HCT116 (cell line): ENCODE data around the gene NPLOC4. TPM values are rescaled to one million over a fixed set of nuclear protein-coding genes. Genes with fewer than 3 reads are reported as not detected.

Experiments
- ATAC-seq: fragments of 200-7000 bp; cut with Tn5 transposase; 2 replicates; pipeline ENCODE4 v1.9.1; 2020; ENCODE audit warnings: mild to moderate bottlenecking, moderate library complexity
- BruUV-seq: library from RNA; stranded (reverse); fragments of 400-500 nt; replicated peaks from 2 replicates; lab custom pipeline; 2021; lab: Mats Ljungman, UMichigan
- CTCF ChIA-PET: fragments of 300-600 bp; sonication (Branson Sonifier 250); formaldehyde crosslinking; loops from one replicate; lab custom pipeline; 2021; ENCODE audit warnings: antibody characterized with exemption; lab: Charles Lee
- POLR2A ChIA-PET: fragments of 300-600, 350-600 bp; sonication (Branson Sonifier 250); formaldehyde crosslinking; loops from one replicate; lab custom pipeline; 2021; ENCODE audit warnings: antibody characterized with exemption; lab: Charles Lee
- RAD21 ChIA-PET, 2 experiments: fragments of 300-600 bp; sonication (Branson Sonifier 250); formaldehyde crosslinking; loops; one replicate each; lab custom pipeline; 2023; ENCODE audit warnings: low total read pairs in 2 of 2; ENCODE audit not compliant: uncharacterized antibody in 2 of 2, unreplicated experiment in 2 of 2, low non-redundant PET in 1 of 2; lab: Charles Lee
- DNase-seq: peaks from one replicate; pipeline ENCODE4 v3.0.0-alpha.2; 2010; ENCODE audit warnings: low read depth, low spot score
- H2AFZ ChIP-seq: fragments of 200-600 bp; shearing (Covaris generic), sonication (generic); 2 replicates; pipeline ENCODE4 v1.6.1; 2017; ENCODE audit warnings: low read depth, mixed run types, mixed read lengths, antibody characterized with exemption, low read length; ENCODE audit not compliant: poor library complexity, severe bottlenecking
- H3K27ac ChIP-seq: 2 replicates; pipeline ENCODE4 v1.5.1; 2012; ENCODE audit warnings: low read depth, low read length
- H3K27me3 ChIP-seq: fragments of 200-600 bp; sonication (generic); 2 replicates; pipeline ENCODE4 v1.6.1; 2016; ENCODE audit warnings: mixed run types, low read length, mixed read lengths; ENCODE audit not compliant: insufficient read depth
- H3K36me3 ChIP-seq, 2 experiments: fragments of 200-500 bp in 1 of 2; fragments of 200-600 bp in 1 of 2; sonication (Bioruptor generic) in 1 of 2; sonication (generic) in 1 of 2; 2 replicates each; pipeline versions ENCODE4 v1.5.1 to v1.6.1; 2014 to 2016; ENCODE audit warnings: low read length in 2 of 2, inconsistent platforms in 1 of 2, mixed read lengths in 1 of 2, mixed run types in 1 of 2; ENCODE audit not compliant: insufficient read depth in 2 of 2, control insufficient read depth in 1 of 2
- H3K4me1 ChIP-seq, 2 experiments: fragments of 200-600 bp in 1 of 2; sonication (generic) in 1 of 2; 2 replicates each; pipeline versions ENCODE4 v1.5.1 to v1.6.1; 2012 to 2017; ENCODE audit warnings: low read length in 2 of 2, inconsistent platforms in 1 of 2, mild to moderate bottlenecking in 1 of 2, mixed read lengths in 1 of 2, mixed run types in 1 of 2, moderate library complexity in 1 of 2; ENCODE audit not compliant: insufficient read depth in 2 of 2, control insufficient read depth in 1 of 2
- H3K4me2 ChIP-seq: fragments of 200-600 bp; sonication (generic); 2 replicates; pipeline ENCODE4 v1.6.1; 2017; ENCODE audit warnings: mixed run types, low read length, mixed read lengths
- H3K4me3 ChIP-seq, 2 experiments: fragments of 200-600 bp in 1 of 2; sonication (generic) in 1 of 2; replicated peaks in 1 of 2; 2 replicates each; pipeline ENCODE4 v1.5.1; 2011 to 2016; ENCODE audit warnings: low read length in 2 of 2, control low read depth in 1 of 2, low read depth in 1 of 2, mild to moderate bottlenecking in 1 of 2, mixed read lengths in 1 of 2, mixed run types in 1 of 2
- H3K79me2 ChIP-seq: fragments of 200-600 bp; sonication (generic); 2 replicates; pipeline ENCODE4 v1.6.1; 2017; ENCODE audit warnings: mild to moderate bottlenecking, mixed run types, low read length, moderate library complexity, mixed read lengths; ENCODE audit not compliant: insufficient read depth
- H3K9ac ChIP-seq: fragments of 200-600 bp; sonication (generic); 2 replicates; pipeline ENCODE4 v1.6.1; 2016; ENCODE audit warnings: low read length, mixed read lengths
- H3K9me2 ChIP-seq: fragments of 200-600 bp; sonication (generic), shearing (Covaris generic); 2 replicates; pipeline ENCODE4 v1.6.1; 2017; ENCODE audit warnings: mixed run types, mild to moderate bottlenecking, moderate library complexity; ENCODE audit not compliant: insufficient read depth
- H3K9me3 ChIP-seq, 2 experiments: fragments of 200-500 bp in 1 of 2; fragments of 200-600 bp in 1 of 2; sonication (Bioruptor generic) in 1 of 2; sonication (generic) in 1 of 2; 2 replicates each; pipeline ENCODE4 v1.6.1; 2014 to 2017; ENCODE audit warnings: low read length in 2 of 2, mixed read lengths in 2 of 2, inconsistent platforms in 1 of 2, low read depth in 1 of 2, mild to moderate bottlenecking in 1 of 2, mixed run types in 1 of 2, moderate library complexity in 1 of 2; ENCODE audit not compliant: control insufficient read depth in 1 of 2, insufficient read depth in 1 of 2
- H4K20me1 ChIP-seq: fragments of 200-600 bp; sonication (generic), shearing (Covaris generic); 2 replicates; pipeline ENCODE4 v1.6.1; 2017; ENCODE audit warnings: mixed run types, mild to moderate bottlenecking, moderate library complexity; ENCODE audit not compliant: insufficient read depth
- CTCF ChIP-seq, 3 experiments: fragments of 200-600 bp in 1 of 3; sonication (generic) in 1 of 3; IDR thresholded peaks in 2 of 3; conservative IDR thresholded peaks in 1 of 3; 2 replicates each; pipeline ENCODE4 v1.5.1; 2012 to 2017; ENCODE audit warnings: low read depth in 2 of 3, low read length in 2 of 3, antibody characterized with exemption in 1 of 3, borderline replicate concordance in 1 of 3, control low read depth in 1 of 3, mild to moderate bottlenecking in 1 of 3, mixed read lengths in 1 of 3, mixed run types in 1 of 3, moderate library complexity in 1 of 3; ENCODE audit not compliant: insufficient read depth in 1 of 3
- EGR1 ChIP-seq: IDR thresholded peaks from 2 replicates; pipeline ENCODE4 v1.6.1; 2012; ENCODE audit warnings: low read depth
- EZH2 ChIP-seq: fragments of 200-600 bp; sonication (generic); IDR thresholded peaks from 2 replicates; pipeline ENCODE4 v1.6.1; 2017; ENCODE audit warnings: antibody characterized with exemption, mixed run types
- FOSL1 ChIP-seq: IDR thresholded peaks from 2 replicates; pipeline ENCODE4 v1.6.1; 2012; ENCODE audit warnings: low read depth
- JUND ChIP-seq: IDR thresholded peaks from 2 replicates; pipeline ENCODE4 v1.6.1; 2012
- POLR2A ChIP-seq: IDR thresholded peaks from 2 replicates; pipeline ENCODE4 v1.7.0; 2011; ENCODE audit warnings: borderline replicate concordance; ENCODE audit not compliant: insufficient read depth, insufficient read length; ENCODE audit errors: extremely low read depth
- POLR2AphosphoS5 ChIP-seq: IDR thresholded peaks from 2 replicates; pipeline ENCODE4 v1.6.1; 2011; ENCODE audit warnings: mild to moderate bottlenecking, low read depth, low read length, moderate library complexity
- SIN3A ChIP-seq: IDR thresholded peaks from 2 replicates; pipeline ENCODE4 v1.6.1; 2012; ENCODE audit warnings: low read depth
- SRF ChIP-seq: IDR thresholded peaks from 2 replicates; pipeline ENCODE4 v1.6.1; 2012; ENCODE audit warnings: low read depth
- ZBTB33 ChIP-seq: IDR thresholded peaks from 2 replicates; pipeline ENCODE4 v1.6.1; 2011; ENCODE audit warnings: mild to moderate bottlenecking, low read length, moderate library complexity; ENCODE audit not compliant: insufficient replicate concordance; ENCODE audit errors: extremely low read depth
- ZFX ChIP-seq: fragments of 450-650 bp; IDR thresholded peaks from 2 replicates; pipeline ENCODE4 v1.6.1; 2017
- ZNF274 ChIP-seq: fragments of 200-500 bp; sonication (Bioruptor generic); IDR thresholded peaks from 2 replicates; pipeline ENCODE4 v1.6.1; 2014; ENCODE audit warnings: mild to moderate bottlenecking, low read depth, low read length, inconsistent platforms
- intact Hi-C: fragments of 100-400 bp; cut with micrococcal nuclease; formaldehyde crosslinking; loops from 2 replicates; pipeline ENCODE4 v1.10.0; 2022
- total RNA-seq: library from RNA; stranded (reverse); gene quantifications from one replicate; pipeline ENCODE4 v1.2.1, GENCODE V29; 2021; ENCODE audit not compliant: unreplicated experiment

Gene NPLOC4
- total RNA-seq, 1 experiment from 2014 or later, result 137 TPM

- intact Hi-C loops, result loop anchor here (1.0 to 2.0 kb wide), 2 partner anchors 15 to 20 kb away; partner anchors contain the start of gene MRPL12
- TF ChIP-seq ZNF274 (no peak), ZFX (no peak), JUND (no peak), ZBTB33 (no peak), EGR1 (no peak), CTCF (IDR thresholded peaks at IDR 0.05 in 2 of 3, conservative IDR thresholded peaks at IDR 0.05 in 1 of 3; ENCODE audit: borderline replicate concordance in 1 of 3, insufficient read depth in 1 of 3, low read depth in 2 of 3, low read length in 2 of 3) (no peak), SIN3A (no peak), POLR2AphosphoS5 (no peak), SRF (no peak), POLR2A (no peak), FOSL1 (no peak), EZH2 (no peak)
- POLR2A ChIA-PET, result interaction anchor here (1.1 to 4.4 kb wide), 5 partner anchors 17 to 164 kb away, joined by 3 to 33 read pairs (median 6); partner anchors contain the start of genes CCDC137, MRPL12 and OXLD1
Measured at GRCh38 chr17:81682565-81683207, 45.8 kb upstream of the NPLOC4 start.

More at GRCh38 chr17:81682565-81683207, 45.8 kb upstream of the NPLOC4 start:
- DNase-seq, result no peak
- Histone ChIP-seq H3K9me3 (no peaks in the 10 kb centered on the region), H3K4me1 (peaks cover 18 to 23% of the 10 kb centered on the region in 2 experiments), H3K36me3 (peaks cover 10 to 29% of the 10 kb centered on the region in 2 experiments), H3K79me2 (peaks cover 61% of the 10 kb centered on the region), H4K20me1 (peaks cover 6% of the 10 kb centered on the region; the same call in 1 of the 2 replicates), H3K27ac (peak overlapping the region; percentile 92), H3K9me2 (no peaks in the 10 kb centered on the region), H2AFZ (no peak overlapping the region), H3K4me2 (peak overlapping the region; percentile 96), H3K9ac (peak overlapping the region; percentile 85), H3K4me3 (peak overlapping the region; percentile 86 to 99), H3K27me3 (no peaks in the 10 kb centered on the region)
- BruUV-seq, result no TSS peak
- ChIA-PET RAD21 (interaction anchor here (1.2 kb wide), 2 partner anchors 19 to 20 kb away, joined by 4 read pairs; partner anchors contain the start of gene MRPL12 (in 1 of the 2)), CTCF (no interaction called here)
- ATAC-seq, result no peak
